ENCODE measurements around the gene CRISPLD2.

The CRISPLD2 gene

GRCh38 chr16:84780063-84780462, 39.7 kb upstream of the CRISPLD2 start:
- H3K4me3 ChIP-seq (ENCODE audit: low read depth, low read length) = no peak overlapping the region
- DNase-seq (ENCODE audit: low read depth) = no peak
- TF ChIP-seq CTCF (IDR thresholded peaks at IDR 0.05; ENCODE audit: low read depth, low read length, missing control alignments) = no peak

GRCh38 chr16:84780544-84781376, 39.0 kb upstream of the CRISPLD2 start:
- H3K4me3 ChIP-seq (ENCODE audit: low read depth, low read length) = no peak overlapping the region
- no peak for DNase-seq (ENCODE audit: low read depth)
- no peak for TF ChIP-seq CTCF (IDR thresholded peaks at IDR 0.05; ENCODE audit: low read depth, low read length, missing control alignments)

GRCh38 chr16:84782846-84783245, 36.9 kb upstream of the CRISPLD2 start:
- TF ChIP-seq CTCF (IDR thresholded peaks at IDR 0.05; ENCODE audit: low read depth, low read length, missing control alignments) = no peak
- no peak for DNase-seq (ENCODE audit: low read depth)
- no peak overlapping the region for H3K4me3 ChIP-seq (ENCODE audit: low read depth, low read length)

- no peak for DNase-seq (ENCODE audit: low read depth)
- no peak for TF ChIP-seq CTCF (IDR thresholded peaks at IDR 0.05; ENCODE audit: low read depth, low read length, missing control alignments)
- H3K4me3 ChIP-seq (ENCODE audit: low read depth, low read length) = no peak overlapping the region
Measured at GRCh38 chr16:84785843-84786581, 33.8 kb upstream of the CRISPLD2 start.

- no peak for DNase-seq (ENCODE audit: low read depth)
- no peak for TF ChIP-seq CTCF (IDR thresholded peaks at IDR 0.05; ENCODE audit: low read depth, low read length, missing control alignments)
- no peak overlapping the region for H3K4me3 ChIP-seq (ENCODE audit: low read depth, low read length)
Measured at GRCh38 chr16:84786605-84787262, 33.1 kb upstream of the CRISPLD2 start.

- no peak overlapping the region for H3K4me3 ChIP-seq (ENCODE audit: low read depth, low read length)
- no peak for TF ChIP-seq CTCF (IDR thresholded peaks at IDR 0.05; ENCODE audit: low read depth, low read length, missing control alignments)
- no peak for DNase-seq (ENCODE audit: low read depth)
Measured at GRCh38 chr16:84787263-84787622, 32.5 kb upstream of the CRISPLD2 start.
